GM18873 (cell line): ENCODE data around the gene FAM177A1.
"Not testable (repeated sequence)": the region's sequence is repeated elsewhere in the genome, so short reads cannot be mapped to it uniquely, and the experiment has no call there.

Experiments used
- ATAC-seq: cut with Tn5 transposase; IDR thresholded peaks from one replicate; pipeline ENCODE4 v1.9.1; 2021; ENCODE audit warnings: mild to moderate bottlenecking, moderate library complexity, moderate number of reproducible peaks; ENCODE audit not compliant: unreplicated experiment, low FRiP score

Gene FAM177A1

GRCh38 chr14:35052637-35053036 is 6.6 kb downstream of the FAM177A1 start:
- no peak for ATAC-seq

DNA sequence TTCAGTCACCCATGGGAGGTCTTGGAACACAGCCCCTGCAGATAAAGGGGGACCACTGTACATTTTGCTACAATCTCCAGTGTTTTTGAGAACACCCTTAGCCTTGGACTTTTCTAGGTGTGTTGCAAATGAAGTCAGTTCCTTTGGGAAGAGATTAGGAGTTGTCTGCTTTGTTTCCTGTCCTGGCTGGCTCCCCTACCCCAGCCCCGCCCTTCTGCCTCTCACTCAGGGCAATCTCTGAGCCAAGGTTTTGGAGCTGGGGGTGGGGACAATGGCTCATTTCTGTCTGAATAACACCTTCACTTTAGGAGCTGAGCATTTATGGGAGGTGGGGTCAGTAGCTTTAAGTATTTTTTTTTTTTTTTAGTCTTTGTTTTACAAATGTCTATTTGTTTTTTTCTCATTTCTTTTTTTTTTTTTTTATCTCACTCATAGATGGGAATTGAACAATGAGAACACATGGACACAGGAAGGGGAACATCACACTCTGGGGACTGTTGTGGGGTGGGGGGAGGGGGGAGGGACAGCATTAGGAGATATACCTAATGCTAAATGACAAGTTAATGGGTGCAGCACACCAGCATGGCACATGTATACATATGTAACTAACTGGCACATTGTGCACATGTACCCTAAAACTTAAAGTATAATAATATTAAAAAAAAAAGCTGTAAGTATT is 15.2 kb downstream of the FAM177A1 start:
- ATAC-seq: not testable (repeated sequence)

- not testable (repeated sequence) for ATAC-seq
Observed at GRCh38 chr14:35065731-35066130, 19.7 kb downstream of the FAM177A1 start.

- ATAC-seq: no peak
Observed at GRCh38 chr14:35068238-35069012, 22.4 kb downstream of the FAM177A1 start.

DNA sequence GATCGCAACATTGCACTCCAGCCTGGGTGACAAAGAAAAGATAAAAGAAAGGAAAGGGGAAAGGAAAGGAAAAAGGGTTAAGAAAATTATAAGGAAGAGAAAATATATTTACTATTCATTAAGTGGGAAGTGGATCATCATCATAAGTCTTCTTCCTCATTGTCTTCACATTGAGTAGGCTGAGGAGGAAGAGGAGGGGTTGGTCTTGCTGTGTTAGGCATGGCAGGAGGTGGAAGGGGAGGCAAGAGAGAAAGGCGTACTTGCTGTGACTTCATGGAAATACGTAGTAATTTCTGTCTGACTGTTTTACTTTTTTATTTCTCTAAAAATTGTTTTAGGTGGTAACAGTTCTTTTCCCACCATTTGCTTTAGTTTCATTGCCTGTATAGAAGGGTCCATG is 26.2 kb downstream of the FAM177A1 start:
- no peak for ATAC-seq

- ATAC-seq: no peak
Observed at GRCh38 chr14:35073486-35073885, 27.4 kb downstream of the FAM177A1 start.

DNA sequence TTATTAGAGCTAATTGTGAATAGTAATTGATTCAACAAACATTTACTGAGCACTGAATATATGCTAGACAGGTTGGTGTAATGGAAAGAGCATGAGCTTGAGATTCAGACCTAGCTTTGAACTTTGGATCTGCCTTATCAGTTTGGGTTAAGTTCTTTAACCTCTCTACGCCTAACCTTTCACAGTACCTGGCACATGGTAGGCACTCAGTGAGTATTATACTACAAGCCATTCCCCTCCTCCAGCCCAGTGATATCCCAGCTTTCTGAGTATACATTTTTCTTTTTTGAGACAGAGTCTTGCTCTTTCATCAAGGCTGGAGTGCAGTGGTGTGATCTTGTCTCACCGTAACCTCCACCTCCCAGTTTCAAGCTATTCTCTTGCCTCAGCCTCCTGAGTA is 32.0 kb downstream of the FAM177A1 start:
- ATAC-seq: no peak

DNA sequence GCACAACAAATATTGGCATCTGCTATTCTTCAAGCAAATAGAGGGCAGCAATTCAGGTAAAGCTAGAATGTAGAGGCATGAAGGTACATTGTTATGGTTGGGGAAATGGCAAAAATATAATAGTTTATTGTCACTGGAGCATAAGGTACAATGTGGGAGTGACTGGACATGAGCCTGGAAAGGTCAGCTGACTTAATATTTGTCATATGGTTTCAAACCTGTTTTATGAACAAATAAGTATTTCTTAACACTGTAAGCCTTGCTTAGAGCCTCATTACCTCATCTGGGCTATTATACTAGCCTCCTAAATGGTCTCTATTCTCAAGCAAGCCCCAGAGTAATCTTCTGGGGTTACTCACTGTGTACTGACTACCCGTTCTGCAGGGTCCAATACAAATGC is 33.7 kb downstream of the FAM177A1 start:
- no peak for ATAC-seq

DNA sequence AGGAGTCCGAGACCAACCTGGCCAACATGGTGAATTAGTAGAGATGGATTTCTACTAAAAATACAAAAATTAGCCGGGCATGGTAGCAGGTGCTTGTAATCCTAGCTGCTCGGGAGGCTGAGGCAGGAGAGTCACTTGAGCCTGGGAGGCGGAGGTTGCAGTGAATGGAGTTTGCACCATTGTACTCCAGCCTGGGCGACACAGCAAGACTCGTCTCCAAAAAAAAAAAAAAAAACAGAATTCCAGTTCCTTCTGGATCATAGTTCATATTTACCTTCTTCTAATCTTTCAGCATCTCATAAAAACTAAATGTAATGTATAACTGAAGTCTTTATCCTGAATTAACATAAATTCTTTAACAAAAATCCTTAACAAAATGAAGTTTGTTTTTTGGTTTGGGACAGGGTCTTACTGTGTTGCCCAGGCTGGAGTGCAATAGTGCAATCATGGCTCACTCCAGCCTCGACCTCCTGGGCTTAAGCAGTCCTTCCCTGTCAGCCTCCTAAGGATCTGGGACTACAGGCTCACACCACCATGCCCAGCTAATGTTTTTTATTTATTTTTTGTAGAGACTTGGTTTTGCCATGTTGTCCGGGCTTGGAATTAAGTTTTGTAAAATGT is 37.6 kb downstream of the FAM177A1 start:
- ATAC-seq: no peak

DNA sequence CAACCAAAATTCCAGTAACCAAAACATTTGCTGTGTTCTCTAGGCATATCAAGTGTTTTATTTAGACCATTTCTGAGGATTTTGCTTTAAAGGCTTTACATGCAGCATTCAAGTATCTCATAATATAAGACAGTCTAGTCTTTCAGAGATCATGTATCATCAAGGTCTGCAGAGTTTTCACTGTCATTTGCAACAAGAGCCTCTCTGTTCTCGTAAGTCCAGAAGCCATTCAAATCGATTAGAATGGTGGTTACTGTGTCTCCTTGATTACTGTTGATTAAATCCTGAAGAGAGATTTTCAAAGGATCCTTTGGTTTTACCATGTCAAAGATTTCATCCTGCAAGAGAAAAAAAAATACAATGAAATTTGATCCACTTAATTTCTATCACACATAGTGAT is 39.4 kb downstream of the FAM177A1 start:
- no peak for ATAC-seq

DNA sequence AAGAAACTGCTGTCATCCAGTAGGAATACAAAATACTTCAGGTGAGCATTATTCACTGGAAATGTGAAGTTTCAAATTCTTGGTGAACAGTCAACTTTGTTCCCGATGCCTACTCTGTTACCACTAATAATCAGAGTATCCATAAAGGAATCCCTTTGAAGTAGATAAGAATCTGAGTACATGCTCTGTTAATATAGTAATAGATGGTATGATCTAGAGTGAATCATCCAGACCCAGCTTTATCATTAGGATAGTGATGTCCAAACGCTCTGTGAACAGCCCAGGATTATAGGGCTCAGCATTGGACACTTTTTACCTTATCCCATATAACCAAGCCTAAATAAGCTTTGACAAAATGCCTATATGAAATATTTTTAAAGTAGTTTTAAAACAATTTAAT is 42.4 kb downstream of the FAM177A1 start:
- no peak for ATAC-seq

GRCh38 chr14:35094645-35095044 is 48.6 kb downstream of the FAM177A1 start:
- not testable (repeated sequence) for ATAC-seq

- no peak for ATAC-seq
Observed at GRCh38 chr14:35107866-35108265, 61.8 kb downstream of the FAM177A1 start.

- no peak for ATAC-seq
Observed at GRCh38 chr14:35112641-35113040, 66.6 kb downstream of the FAM177A1 start.

DNA sequence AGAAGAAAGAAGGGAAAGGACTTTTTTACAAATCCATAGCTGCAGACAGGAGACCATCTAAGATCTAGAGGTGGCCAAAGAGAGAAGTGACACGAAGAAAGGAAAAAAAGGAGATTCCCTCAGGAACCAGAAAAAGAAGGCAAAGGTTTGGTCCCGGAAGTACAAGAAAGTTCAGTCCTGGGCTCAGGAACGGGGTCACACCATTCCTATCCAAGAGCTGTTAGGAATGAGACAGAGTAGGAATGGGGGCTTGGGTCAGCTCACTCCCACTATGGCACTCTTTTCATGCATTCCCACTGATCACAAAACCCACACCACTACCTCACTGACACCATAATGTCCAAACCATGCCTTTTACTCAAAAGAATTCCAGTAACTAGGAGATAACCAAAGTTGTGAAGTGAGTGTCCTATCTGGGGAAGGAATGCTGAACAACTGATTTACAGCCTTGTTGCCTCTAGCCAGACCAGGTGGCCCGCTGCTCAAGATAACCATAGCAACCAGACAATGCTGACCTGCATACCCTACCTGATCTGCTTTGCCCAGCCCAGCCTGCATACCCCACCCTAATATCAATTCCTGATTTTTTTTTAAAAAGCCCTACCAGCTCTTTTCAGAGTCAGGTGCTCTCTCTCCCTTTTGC is 67.4 kb downstream of the FAM177A1 start:
- no peak for ATAC-seq

- no peak for ATAC-seq
Observed at GRCh38 chr14:35114036-35114435, 68.0 kb downstream of the FAM177A1 start.

GRCh38 chr14:35116242-35116641 is 70.2 kb downstream of the FAM177A1 start:
- no peak for ATAC-seq

- ATAC-seq: no peak
Observed at GRCh38 chr14:35117112-35117511, 71.0 kb downstream of the FAM177A1 start.

GRCh38 chr14:35121026-35121886 is 75.2 kb downstream of the FAM177A1 start:
- ATAC-seq: no peak
